ENCODE measurements around the gene ITPRIPL1. TPM values are rescaled to one million over a fixed set of nuclear protein-coding genes. Genes with fewer than 3 reads are reported as not detected.

Gene ITPRIPL1
- total RNA-seq, 8 experiments from 2014 or later = 0.11 to 7.8 (median 1.2) TPM

Other genes with a start within 250 kb of the ITPRIPL1 start
- gene ADRA2B, start 208.7 kb upstream of the ITPRIPL1 start, total RNA-seq = under 1 TPM in 7 of 8 experiments, not detected in 1; 0.09 to 0.81 (median 0.20) TPM
- gene ASTL, start 186.8 kb upstream of the ITPRIPL1 start, total RNA-seq = under 1 TPM in 3 of 8 experiments, not detected in 5; 0.14 to 0.57 (median 0.29) TPM
- gene DUSP2, start 179.9 kb upstream of the ITPRIPL1 start, total RNA-seq = 1 to 10 TPM in 5 of 8 experiments, under 1 TPM in 3; 0.36 to 6.1 (median 1.1) TPM
- 100 to 1,000 TPM in 4 of 8 experiments, 10 to 100 TPM in 4; 54.5 to 134 (median 100) TPM for gene STARD7, start 116.5 kb upstream of the ITPRIPL1 start, total RNA-seq
- gene TMEM127, start 59.3 kb upstream of the ITPRIPL1 start, total RNA-seq = 10 to 100 TPM; 14.7 to 26.4 (median 19.7) TPM
- 10 to 100 TPM; 57.4 to 75.2 (median 64.6) TPM for gene CIAO1, start 59.1 kb upstream of the ITPRIPL1 start, total RNA-seq
- gene SNRNP200, start 19.8 kb upstream of the ITPRIPL1 start, total RNA-seq = 100 to 1,000 TPM in 4 of 8 experiments, 10 to 100 TPM in 4; 50.1 to 150 (median 97.9) TPM
- gene NCAPH, start 10.4 kb downstream of the ITPRIPL1 start, total RNA-seq = 10 to 100 TPM in 3 of 8 experiments, 1 to 10 TPM in 2, under 1 TPM in 3; 0.71 to 36.3 (median 1.5) TPM
- under 1 TPM in 4 of 8 experiments, not detected in 4; 0.13 to 0.52 (median 0.17) TPM for gene NEURL3, start 180.0 kb downstream of the ITPRIPL1 start, total RNA-seq
- 10 to 100 TPM in 1 of 8 experiments, 1 to 10 TPM in 7; 1.5 to 24.0 (median 3.0) TPM for gene ARID5A, start 211.4 kb downstream of the ITPRIPL1 start, total RNA-seq

Measured in motor neuron (in vitro differentiated cells).